NCI-H2171 treated with DMSO at 0.1 percent for 48 hours (cell line): ENCODE measurements around the gene GPLD1.

ENCODE experiments used
- DNase-seq: peaks from one replicate; lab custom pipeline; 2025; lab: John Stamatoyannopoulos, UW

The GPLD1 gene

GRCh38 chr6:24501374-24501773, 12.0 kb upstream of the GPLD1 start:
- DNase-seq = no peak

DNA sequence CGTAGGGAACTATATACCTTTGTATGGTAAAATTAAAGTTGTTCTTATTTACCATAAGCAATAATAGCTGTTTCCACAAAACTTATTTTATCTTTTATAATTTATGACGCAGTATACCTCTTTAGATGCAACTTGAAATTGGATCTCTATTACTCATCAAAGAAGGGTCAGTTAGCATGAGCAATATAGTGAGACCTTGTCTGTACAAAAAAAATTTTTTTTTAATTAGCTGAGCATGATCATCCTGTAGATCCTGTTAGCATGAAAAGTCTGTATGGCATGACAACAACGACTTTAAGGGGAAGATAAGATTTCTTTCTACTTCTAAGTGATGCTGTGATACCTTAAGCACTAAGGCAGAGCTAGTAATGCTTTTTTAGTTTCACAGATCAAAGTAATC, 11.3 kb upstream of the GPLD1 start:
- DNase-seq = no peak

DNA sequence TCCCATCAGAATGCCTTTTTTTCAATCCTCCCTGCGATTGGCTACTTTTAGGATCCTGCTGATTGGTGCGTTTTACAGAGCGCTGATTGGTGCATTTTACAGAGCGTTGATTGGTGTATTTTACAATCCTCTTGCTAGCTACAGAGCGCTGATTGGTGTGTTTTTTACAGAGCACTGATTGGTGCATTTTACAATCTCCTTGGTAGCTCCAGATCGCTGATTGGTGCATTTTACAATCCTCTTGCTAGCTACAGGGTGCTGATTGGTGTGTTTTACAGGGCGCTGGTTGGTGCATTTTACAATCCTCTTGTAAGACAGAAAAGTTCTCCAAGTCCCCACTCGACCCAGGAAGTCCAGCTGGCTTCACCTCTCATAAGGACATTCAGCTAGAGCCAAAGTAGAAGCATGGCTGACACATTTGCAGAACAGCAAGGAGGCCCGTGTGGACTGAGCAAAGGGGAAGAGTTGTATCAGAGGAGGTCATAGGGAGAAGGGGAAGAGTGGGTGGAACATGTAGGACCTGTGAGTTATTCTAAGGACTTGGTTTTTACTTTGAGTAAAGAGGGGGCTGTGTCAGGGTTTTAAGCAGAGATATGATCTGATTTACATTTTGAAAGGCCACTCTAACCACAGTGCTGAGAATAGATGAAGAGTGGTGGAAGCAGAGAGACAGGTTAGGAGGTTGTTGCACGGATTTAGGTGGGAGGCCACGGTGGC, 8.0 kb upstream of the GPLD1 start:
- DNase-seq = no peak

- DNase-seq = peak; percentile 77
Observed at GRCh38 chr6:24494821-24495795, 5.7 kb upstream of the GPLD1 start, which contains the start of gene ALDH5A1. ALDH5A1 (plus strand) TSS chr6:24494969; CDS start chr6:24494997, 28 bp downstream.

DNA sequence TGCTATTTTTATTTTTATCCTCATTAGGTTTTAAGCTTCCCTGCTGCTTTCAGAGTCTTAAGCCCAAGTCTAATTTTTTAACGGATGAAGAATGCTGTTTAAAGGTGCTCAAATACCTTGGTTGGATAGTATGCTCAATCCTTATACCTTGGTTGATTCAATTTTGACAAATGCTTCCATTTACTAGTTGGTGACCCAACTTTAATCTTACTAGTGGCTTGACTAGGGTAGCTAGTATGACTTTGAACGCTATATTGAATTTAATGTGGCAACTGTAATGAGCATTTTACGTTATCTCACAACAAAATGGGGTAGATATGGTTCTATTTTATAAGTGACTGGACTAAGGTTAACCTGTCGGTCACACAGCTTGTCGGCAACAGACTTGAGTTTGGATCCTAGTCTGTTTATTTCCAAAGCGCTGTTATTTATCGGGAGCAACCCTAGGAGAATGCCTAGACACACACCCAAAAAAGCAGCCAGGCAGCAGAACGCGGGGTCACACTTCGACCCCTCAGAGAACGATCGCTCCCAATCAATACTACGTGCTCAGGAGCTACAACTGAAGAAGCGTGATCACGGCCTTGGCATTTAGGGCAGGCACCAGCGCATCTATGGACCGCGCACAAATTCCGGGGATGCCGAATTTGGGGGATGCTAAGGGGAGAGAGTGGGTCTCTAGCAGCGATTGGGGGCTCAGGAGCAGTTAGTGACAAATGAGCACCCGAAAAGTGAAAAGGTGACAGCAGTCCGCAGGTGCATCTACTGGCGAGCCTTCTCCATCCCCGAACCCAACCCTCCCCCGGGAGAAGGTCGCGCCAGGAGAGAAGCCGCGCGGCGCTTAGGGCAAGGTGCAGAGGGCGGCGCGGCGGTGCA, 4.8 kb upstream of the GPLD1 start:
- DNase-seq = no peak

DNA sequence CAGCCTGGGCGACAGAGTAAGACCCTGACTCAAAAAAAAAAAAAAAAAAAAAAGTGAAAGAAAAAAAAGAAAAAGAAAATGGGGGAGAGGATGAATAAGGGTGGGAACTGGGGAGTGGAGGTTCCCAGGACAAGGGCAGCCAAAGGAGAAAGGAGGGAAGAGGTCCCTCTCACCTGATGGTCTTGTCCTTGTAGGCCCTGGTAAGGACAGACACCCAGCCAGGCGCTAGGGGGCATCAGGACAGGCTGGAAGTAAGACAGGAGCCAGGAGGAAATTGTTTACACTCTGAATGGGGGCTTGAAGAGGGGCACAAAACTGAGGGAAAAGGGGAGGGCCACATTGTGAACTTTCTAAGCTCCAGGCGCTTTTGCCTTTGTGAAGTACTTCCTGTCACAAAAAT, 3.1 kb upstream of the GPLD1 start:
- no peak for DNase-seq

DNA sequence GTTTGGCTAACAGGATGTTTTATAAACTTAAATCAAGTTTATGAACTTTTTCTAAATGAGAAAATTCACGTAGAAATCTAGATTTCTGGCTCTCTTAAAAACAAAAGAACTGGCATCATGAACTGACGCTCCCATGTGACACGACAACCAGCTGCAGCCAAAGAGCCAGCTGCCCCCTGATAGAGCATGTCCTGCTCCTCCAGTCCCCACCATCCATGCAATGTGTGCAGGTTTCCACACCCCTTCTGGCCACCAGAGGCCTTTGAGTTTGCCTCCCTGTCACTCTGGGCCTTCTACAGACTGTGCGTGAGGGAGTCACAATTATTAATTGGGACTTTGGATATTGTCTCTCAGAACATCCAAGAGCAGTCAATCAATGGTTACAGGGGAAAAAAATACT, 1.6 kb upstream of the GPLD1 start:
- DNase-seq = no peak

- DNase-seq = no peak
Observed at GRCh38 chr6:24489881-24490280, 503 bp upstream of the GPLD1 start.

DNA sequence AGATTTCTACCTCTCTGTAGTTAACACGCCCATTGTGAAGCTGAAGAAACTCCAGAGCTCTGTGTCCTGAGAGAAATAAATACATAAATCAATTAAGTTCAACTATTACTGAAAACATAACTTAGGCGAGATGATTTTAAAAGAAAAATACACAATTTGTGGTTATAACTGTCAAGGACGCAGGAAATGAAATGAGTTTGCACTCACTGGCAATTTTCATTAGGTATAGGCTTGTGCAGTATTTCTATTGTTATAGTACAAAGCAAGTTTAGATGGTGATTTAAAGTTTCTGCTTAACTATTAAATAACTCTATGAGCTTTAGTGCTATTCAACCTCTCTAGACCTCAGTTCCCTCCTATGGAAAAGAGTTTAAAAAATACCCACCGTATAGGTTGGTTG, 3.3 kb downstream of the GPLD1 start:
- no peak for DNase-seq

- no peak for DNase-seq
Observed at GRCh38 chr6:24484657-24485323, 4.6 kb downstream of the GPLD1 start.

DNA sequence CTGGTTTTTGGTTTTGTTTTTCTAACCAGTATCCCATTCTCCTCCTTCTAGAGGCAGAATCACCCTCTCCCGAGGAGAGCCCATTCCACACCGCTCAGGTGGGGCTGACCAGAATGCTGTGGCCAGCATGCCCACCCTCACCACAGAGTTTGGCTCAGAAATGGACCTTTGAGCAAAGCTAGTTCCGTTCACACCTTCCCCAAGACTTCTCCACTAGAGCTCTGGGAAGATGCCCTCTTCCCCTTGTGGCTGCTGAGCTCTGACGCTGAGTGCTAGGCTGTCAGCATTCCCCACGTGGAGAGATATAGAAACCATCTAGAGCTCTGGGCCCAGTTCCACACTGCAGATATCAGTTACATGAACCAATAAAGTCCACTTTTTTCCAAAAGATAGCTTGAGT, 7.9 kb downstream of the GPLD1 start:
- DNase-seq = no peak

DNA sequence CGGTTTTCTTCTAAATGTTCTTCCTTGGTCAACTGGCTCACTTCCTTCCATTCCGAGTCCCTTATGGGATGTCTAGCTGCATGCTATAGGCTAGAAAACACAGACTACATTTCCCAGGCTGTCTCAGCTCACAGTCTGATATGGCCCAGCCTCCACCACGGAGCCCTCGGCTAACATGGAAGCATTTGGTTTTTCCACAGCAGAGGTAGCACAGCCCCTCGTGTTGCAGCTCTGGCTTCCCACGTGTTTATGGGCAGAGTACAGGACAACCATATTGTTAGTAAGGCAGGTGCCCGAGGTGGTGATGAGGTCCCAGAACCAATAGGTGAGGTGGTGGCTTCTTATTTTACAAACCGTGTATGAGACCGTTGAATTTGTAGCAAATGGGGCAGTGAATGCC, 8.7 kb downstream of the GPLD1 start:
- no peak for DNase-seq

DNA sequence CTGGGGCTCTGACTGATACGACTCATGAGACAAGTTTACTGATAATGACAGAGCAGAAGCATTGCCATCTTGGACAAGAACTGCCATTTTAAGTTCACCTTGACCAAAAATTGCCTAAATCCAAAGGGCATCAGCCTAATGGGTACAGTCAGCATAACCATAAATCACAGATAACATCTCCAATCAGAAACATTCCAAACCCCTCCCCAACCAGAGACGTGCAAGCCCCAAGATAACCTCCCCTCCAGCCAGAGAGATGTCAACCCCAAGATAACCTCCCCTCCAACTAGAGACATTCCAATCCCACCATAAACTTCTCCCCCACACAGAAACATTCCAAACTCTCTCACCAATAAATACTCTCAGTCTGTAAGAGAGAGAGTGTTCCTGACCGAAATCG, 10.5 kb downstream of the GPLD1 start:
- DNase-seq = no peak

GRCh38 chr6:24477070-24477469, 12.3 kb downstream of the GPLD1 start:
- DNase-seq = no peak

- no peak for DNase-seq
Observed at GRCh38 chr6:24476631-24477030, 12.7 kb downstream of the GPLD1 start.

- DNase-seq = no peak
Observed at GRCh38 chr6:24472181-24472580, 17.2 kb downstream of the GPLD1 start.

GRCh38 chr6:24469811-24470210, 19.6 kb downstream of the GPLD1 start:
- no peak for DNase-seq

GRCh38 chr6:24464253-24465038, 24.9 kb downstream of the GPLD1 start:
- no peak for DNase-seq

DNA sequence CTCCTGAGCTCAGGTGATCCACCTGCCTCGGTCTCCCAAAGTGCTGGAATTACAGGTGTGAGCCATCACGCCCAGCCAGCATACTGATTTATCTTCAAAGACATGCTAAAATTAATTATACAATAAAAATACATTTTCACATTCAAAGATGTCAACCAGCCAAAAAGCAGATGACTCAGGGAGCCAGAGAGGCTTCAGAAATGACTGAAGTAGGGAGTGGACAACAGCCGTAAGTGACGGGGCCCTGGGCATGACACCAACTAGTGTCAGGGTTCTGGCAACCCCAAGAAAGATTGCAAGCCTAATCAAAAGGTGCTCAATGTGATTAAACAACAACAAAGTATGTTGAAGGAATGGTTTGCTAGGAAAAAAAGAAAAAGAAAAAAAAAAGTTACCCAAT, 28.4 kb downstream of the GPLD1 start:
- no peak for DNase-seq

DNA sequence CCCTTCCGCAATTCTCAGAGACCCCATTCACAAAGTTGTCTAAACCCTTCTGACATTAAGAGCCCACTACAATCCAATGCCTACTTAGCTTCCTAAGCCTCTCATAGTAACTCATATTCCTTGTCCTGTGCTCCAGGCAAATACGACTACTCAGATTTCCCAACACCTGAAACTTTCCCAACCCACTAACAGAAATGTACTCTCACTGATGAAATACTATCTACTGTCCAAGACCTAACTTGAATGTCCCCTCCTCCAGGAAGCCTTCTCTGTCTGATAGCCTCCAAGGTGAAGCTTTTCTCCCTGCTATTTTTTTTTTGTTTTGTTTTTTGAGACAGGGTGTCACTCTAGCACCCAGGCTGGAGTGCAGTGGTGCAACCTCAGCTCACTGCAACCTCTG, 30.4 kb downstream of the GPLD1 start:
- no peak for DNase-seq

- DNase-seq = no peak
Observed at GRCh38 chr6:24458134-24458533, 31.2 kb downstream of the GPLD1 start.
